ENCODE results near the gene BBLN.

Gene BBLN

GRCh38 chr9:128192601-128193371 is 32.7 kb downstream of the BBLN start:
- no peak for DNase-seq

DNA sequence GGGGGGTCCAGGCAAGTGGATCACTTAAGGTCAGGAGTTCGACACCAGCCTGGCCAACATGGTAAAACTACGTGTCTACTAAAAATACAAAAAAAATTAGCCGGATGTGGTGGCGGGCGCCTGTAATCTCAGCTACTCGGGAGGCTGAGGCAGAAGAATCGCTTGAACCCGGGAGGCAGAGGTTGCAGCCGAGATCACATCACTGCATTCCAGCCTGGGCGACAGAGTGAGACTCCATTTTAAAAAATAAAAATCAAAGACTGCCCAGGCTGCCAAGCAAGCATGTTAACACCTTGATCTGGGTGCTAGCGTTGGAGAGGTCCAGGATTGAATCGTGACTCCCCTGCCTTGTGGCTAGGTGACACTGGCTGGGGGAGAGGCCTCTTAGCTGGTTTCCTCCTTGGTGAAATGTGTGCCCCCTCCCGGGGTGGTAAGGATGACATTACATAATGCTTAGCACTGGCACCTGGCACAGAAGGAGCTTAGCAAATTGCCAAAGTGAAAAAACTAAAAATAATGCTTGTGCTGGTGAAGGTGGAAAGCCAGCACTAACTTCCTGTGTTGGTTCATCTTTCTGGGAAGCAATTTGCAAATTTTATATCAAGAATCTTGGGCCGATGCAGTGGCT is 33.5 kb downstream of the BBLN start:
- DNase-seq = no peak

DNA sequence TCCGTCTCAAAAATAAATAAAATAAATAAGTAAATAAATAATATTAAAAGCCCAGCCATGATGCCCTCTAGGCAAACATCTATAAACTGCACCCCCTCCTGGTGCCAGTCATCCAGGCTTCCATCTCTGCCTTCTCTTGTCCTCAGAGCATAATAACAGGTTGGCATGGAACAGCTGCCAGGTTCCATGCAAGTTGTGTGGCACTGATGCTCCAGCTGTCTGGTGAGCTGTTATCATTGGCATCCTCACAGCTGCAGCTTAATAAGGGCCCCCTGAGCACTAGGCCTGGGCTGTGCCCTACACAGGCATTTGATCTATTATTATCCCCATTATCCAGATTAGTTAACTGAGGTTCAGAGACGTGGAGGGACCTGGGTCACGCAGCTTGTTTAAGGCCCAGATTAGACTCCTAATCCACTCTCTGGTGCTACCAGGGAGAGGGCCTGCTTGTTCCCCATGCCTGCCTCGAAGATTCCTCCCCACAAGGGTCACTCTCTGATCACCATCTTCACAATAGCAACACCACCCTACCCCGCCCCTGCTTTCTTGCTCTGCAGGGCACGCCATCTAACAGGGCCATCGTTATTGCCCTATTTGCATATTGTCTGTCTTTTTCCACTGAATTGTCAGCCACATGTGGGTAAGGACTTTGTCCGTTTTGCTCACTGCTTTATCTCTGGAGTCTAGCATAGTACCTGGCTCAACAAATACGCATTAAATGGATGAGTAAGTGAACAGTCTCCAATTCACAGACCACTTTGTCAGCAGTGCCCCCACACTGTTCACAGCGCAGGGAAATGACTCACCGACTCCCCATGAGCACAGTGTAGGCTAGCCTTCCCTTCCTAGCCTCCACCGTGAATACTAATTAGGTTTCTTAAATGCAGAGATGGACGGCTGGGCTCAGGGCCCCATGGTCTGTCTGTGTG is 41.6 kb downstream of the BBLN start:
- DNase-seq = no peak

GRCh38 chr9:128202648-128203023 is 42.6 kb downstream of the BBLN start:
- DNase-seq = no peak

DNA sequence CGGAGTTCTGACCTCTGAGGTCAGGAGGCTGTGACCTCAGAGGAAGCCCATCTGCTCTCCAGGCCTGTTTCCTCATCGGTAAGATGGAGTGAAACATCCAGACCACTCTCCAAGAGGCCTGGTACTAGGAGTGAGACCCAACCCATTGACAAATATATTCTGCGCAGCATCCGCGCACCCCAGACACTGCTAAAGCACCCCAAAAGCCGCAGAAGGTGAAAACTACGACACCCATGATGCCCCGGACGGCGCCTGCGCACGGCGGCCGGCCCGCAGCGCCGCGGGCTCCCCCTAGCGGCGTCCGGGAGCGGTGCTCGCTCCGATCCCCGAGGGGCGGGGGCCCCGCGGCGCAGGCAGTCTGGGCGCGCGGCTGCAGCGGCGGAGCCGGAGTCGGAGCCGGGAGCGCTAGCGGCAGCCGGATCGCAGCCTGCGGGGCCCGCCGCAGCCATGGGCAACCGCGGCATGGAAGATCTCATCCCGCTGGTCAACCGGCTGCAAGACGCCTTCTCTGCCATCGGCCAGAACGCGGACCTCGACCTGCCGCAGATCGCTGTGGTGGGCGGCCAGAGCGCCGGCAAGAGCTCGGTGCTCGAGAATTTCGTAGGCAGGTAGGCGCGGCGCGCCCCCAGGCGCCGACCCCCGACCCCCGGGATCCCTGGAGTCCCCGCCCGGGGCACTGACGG is 43.1 kb downstream of the BBLN start, which contains the start of gene DNM1:
DNM1 (plus strand) TSS at position 356 of the 683 bp plus-strand sequence; CDS start at position 448, 92 bp downstream.
- peak; percentile 17 to 68 (median 34) for DNase-seq

DNA sequence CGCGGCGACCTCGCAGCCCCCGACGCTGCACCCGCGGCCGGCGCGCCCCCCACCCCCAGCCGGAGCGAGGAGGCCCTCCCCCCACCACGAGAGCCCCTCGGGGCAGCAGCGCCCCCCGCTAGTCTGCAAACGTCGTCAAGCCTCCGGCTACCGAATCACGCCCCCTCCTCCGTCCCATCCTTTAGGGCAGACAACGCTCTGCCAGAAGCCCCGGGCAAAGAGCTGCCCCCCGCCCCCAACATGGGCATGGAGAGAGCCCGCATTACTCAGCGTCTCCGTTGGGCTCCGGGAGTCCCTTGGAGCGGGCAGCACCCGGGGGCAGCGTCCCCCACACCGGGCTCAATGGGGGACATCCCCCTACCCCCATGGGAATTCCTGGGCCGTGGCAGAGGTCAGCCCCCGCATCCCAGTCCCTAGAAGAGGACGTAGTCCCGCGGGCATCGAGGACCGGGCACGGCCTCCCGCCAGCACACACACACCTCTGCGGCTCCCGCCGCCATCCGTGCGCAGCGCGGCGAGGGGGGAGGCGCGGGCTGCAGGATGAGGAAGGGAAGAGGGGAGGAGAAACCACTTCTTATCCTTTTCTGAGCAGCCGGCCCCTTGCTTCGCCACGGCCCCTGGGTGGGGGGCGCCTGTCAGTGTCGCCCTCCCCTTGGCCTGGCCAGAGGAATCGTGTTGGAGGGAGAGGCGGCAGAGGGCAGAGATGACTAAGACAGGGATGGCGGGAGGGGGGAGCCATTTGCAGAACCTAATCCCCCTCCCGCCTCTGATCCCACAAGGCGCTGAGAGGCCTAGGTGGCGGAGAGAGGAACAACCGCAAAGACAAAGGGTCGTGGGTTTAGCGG is 43.9 kb downstream of the BBLN start:
- no peak for DNase-seq

DNA sequence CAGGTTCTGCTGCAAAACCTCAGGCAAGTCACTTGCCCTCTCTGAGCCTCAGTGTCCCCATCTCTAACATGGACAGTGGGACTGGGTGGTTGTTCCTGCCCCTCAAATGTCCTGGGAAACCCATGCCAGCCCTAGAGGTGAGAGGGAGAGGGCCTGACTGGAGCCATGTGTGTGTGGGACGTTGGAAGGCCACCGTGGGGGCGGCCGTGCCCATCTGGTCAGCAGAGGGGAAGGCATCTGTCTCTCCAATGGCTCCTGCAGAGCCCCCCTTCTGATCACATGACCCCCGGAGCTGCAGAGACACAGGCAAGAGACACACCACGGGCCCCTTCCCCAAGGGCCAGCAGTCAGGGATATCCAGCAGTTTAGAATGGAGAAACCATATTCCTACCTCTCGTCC is 44.8 kb downstream of the BBLN start:
- no peak for DNase-seq

- no peak for DNase-seq
These were observed 45.4 kb downstream of the BBLN start for GRCh38 chr9:128205296-128205944.

DNA sequence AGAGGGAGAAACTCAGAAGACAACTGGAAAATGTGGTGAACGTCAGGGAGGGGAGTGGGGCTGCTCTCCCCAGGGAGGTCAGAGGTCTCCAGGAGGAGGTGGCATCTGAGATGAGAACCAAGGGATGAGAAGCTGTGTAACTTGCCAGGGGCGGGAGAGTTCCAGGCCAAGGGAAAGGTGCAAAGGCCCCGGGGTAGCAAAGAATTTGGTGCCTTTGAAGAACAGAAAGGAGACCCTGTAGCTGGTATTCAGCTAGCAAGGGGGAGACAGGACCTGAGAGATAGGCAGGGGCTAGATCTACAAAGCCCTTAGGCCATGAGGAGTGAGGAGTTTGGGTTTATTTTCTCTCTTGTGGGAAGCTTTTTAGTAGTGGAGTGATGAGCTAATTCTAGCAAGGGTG is 46.4 kb downstream of the BBLN start:
- no peak for DNase-seq

GRCh38 chr9:128206916-128207910 is 47.1 kb downstream of the BBLN start:
- DNase-seq = no peak

- DNase-seq = no peak
These were observed 48.3 kb downstream of the BBLN start for GRCh38 chr9:128208386-128208785.

GRCh38 chr9:128208946-128209669 is 49.0 kb downstream of the BBLN start:
- no peak for DNase-seq

GRCh38 chr9:128211186-128211980 is 51.3 kb downstream of the BBLN start:
- DNase-seq = no peak

GRCh38 chr9:128211981-128212281 is 51.9 kb downstream of the BBLN start:
- DNase-seq = no peak

All from activated naive CD4-positive, alpha-beta T cell (primary cell).